Choroid plexus epithelial cell (primary cell): ENCODE data around the gene NPIPA2.
"Not testable (repeated sequence)": the region's sequence is repeated elsewhere in the genome, so short reads cannot be mapped to it uniquely, and the experiment has no call there.

ENCODE experiments used
- DNase-seq: peaks from one replicate; pipeline ENCODE4 v3.0.0-alpha.2; 2010; ENCODE audit warnings: low read depth
- H3K4me3 ChIP-seq: 2 replicates; pipeline ENCODE4 v1.5.1; 2011; ENCODE audit warnings: low read depth, mild to moderate bottlenecking, control low read depth, low read length, moderate library complexity

The NPIPA2 gene

DNA sequence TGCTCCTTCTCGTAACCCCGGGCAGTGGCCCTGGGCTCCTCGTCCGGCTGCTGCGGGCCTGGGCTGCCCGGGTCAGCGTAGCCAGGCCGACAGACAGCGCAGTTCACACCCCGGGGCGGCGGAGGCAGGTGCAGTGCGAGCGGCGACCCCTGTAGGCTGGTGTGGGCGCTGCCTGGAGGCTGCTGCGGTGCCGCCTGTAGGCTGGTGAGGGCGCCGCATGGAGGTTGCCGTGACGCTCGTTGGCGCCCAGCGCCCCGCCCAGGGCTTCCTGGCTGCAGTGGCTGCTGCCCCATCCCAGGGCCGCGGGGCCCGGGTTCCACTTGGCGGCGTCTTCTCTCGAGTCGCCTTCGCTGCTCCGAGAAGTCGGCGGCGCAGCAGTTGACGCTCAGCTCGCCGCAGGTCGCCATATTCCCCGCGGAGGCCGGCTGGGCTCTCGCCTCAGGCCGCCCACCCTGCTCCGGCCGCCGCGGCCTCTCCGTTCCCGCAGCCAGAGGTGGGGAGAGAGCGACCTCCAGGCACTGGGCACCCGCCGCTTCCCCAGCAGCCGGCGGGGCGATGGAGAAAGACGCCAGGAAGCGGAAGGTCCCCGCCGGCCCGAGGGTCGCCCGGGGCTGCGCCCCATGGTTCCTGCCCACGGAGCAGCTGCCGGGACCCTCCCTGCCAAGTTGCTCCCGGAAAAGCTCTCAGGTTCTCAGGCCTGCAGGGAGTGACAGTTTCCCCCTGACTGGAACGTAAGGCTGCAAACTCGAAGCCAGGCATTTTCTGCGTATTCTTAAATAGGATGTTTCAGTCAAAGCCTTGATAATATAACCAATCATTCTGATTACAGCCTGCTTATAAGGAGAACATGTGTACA lies at the start of gene NPIPA2:
NPIPA2 (plus strand) TSS at position 261 of the 856 bp plus-strand sequence. CDS start 5,533 bp downstream, outside the sequence.
- not testable (repeated sequence) for DNase-seq, H3K4me3 ChIP-seq

DNA sequence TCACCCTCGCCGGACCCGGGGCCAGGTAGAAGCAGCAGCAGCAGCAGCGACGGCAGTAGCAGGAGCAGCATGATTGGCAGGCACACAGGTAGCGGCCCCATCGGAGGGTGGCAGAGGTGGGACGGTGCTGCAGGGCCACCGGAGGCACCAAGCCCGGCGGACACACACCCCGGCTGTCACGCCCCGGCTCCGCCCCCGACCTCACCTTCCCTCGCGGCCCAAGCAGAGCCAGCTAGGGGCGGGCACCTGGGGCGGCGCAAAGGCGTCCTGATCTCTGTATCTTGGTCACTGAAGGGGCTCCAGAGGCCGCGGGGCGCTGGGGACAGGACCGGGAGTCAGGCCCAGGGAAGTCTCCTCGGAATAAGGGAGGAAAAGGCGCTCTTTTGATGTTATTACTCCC lies 48.2 kb upstream of the NPIPA2 start, which contains the start of gene PLA2G10:
PLA2G10 (minus strand) TSS at position 180 of the 400 bp plus-strand sequence; CDS start at position 101, 79 bp downstream.
- DNase-seq, H3K4me3 ChIP-seq: not testable (repeated sequence)

DNA sequence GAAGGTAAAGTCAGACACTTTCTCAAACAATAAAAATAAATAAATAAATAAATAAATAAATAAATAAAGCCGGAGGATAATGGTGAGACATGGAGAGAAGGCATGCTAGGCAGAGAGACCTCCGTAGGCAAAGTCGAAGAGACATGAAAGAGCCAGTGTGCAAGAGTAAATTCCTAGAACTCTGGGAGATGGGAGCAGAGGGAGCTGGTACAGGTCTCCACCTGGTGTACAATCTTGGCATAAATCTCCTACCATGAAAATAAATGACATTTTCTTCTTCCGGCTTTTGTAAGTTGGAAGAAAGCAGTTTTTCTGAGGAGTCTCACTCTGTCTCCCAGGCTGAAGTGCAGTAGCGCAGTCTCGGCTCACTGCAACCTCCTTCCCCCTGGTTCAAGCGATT lies 40.5 kb upstream of the NPIPA2 start:
- not testable (repeated sequence) for H3K4me3 ChIP-seq, DNase-seq

DNA sequence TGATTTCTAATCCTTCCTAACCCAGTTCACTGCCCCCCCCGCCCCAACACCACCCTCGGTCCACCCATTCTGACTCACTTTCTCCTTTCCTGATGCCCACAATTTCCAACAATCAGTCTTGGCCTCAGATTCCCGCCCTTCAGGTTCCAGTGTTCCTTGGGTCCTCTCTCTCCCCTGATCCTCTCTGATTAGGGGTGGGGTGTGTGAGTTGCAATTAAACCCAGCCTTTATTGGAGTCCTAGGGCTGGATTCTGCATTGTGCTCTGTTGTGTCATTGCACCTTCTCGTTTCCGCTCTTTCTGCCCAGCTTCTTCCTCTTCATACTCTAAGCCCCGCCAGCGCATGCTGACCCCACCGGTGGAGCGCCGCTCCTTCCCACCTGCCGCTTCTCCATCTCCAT lies 39.7 kb upstream of the NPIPA2 start:
- not testable (repeated sequence) for H3K4me3 ChIP-seq, DNase-seq

DNA sequence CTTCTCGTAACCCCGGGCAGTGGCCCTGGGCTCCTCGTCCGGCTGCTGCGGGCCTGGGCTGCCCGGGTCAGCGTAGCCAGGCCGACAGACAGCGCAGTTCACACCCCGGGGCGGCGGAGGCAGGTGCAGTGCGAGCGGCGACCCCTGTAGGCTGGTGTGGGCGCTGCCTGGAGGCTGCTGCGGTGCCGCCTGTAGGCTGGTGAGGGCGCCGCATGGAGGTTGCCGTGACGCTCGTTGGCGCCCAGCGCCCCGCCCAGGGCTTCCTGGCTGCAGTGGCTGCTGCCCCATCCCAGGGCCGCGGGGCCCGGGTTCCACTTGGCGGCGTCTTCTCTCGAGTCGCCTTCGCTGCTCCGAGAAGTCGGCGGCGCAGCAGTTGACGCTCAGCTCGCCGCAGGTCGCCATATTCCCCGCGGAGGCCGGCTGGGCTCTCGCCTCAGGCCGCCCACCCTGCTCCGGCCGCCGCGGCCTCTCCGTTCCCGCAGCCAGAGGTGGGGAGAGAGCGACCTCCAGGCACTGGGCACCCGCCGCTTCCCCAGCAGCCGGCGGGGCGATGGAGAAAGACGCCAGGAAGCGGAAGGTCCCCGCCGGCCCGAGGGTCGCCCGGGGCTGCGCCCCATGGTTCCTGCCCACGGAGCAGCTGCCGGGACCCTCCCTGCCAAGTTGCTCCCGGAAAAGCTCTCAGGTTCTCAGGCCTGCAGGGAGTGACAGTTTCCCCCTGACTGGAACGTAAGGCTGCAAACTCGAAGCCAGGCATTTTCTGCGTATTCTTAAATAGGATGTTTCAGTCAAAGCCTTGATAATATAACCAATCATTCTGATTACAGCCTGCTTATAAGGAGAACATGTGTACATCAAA lies 38.9 kb upstream of the NPIPA2 start, which contains the start of gene NPIPA3:
NPIPA3 (plus strand) TSS at position 256 of the 856 bp plus-strand sequence. CDS start 5,533 bp downstream, outside the sequence.
- H3K4me3 ChIP-seq, DNase-seq: not testable (repeated sequence)

DNA sequence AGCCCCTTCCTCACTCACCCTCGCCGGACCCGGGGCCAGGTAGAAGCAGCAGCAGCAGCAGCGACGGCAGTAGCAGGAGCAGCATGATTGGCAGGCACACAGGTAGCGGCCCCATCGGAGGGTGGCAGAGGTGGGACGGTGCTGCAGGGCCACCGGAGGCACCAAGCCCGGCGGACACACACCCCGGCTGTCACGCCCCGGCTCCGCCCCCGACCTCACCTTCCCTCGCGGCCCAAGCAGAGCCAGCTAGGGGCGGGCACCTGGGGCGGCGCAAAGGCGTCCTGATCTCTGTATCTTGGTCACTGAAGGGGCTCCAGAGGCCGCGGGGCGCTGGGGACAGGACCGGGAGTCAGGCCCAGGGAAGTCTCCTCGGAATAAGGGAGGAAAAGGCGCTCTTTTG lies 9.1 kb upstream of the NPIPA2 start:
- not testable (repeated sequence) for DNase-seq, H3K4me3 ChIP-seq

DNA sequence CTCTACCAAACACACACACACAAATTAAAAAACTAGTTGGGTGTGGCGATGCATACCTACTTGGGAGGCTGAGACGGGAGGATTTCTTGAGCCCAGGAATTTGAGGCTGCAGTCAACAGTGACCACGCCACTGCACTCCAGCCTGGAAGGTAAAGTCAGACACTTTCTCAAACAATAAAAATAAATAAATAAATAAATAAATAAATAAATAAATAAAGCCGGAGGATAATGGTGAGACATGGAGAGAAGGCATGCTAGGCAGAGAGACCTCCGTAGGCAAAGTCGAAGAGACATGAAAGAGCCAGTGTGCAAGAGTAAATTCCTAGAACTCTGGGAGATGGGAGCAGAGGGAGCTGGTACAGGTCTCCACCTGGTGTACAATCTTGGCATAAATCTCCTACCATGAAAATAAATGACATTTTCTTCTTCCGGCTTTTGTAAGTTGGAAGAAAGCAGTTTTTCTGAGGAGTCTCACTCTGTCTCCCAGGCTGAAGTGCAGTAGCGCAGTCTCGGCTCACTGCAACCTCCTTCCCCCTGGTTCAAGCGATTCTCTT lies 1.4 kb upstream of the NPIPA2 start:
- DNase-seq, H3K4me3 ChIP-seq: not testable (repeated sequence)

DNA sequence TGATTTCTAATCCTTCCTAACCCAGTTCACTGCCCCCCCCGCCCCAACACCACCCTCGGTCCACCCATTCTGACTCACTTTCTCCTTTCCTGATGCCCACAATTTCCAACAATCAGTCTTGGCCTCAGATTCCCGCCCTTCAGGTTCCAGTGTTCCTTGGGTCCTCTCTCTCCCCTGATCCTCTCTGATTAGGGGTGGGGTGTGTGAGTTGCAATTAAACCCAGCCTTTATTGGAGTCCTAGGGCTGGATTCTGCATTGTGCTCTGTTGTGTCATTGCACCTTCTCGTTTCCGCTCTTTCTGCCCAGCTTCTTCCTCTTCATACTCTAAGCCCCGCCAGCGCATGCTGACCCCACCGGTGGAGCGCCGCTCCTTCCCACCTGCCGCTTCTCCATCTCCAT lies 539 bp upstream of the NPIPA2 start:
- not testable (repeated sequence) for H3K4me3 ChIP-seq, DNase-seq

DNA sequence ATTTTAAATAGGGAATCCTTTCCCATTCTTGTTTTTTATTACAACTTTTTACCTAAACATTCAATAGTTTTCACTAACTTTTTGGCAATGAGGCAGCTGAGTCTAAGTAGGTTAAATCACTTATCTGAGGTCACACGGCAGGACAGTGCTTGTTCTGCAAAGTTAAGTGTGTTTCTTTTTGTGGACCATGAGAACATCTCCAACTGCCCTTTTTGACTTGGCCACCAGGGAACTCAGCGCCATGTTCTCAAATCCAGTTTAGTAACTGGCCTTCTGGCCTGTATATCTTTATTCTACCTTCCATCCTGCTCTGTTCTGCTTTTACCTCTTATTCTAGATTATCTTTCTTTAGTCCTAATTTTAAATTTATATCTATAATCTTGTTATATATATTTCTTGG lies 31.3 kb downstream of the NPIPA2 start:
- not testable (repeated sequence) for DNase-seq, H3K4me3 ChIP-seq

DNA sequence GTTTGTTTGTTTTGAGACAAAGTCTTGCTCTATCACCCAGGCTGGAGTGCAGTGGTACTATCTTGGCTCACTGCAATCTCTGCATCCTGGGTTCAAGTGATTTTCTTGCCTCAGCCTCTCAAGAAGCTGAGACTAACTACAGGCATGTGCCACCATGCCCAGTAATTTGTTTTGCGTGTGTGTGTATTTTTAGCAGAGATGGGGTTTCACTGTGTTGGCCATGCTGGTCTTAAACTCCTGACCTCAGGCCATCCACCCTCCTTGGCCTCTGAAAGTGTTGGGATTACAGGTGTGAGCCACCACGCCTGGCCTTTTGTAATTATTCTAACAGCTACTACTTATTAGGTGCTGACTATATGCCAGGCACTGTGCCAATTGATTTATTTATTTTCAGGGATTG lies 33.3 kb downstream of the NPIPA2 start:
- not testable (repeated sequence) for DNase-seq, H3K4me3 ChIP-seq

DNA sequence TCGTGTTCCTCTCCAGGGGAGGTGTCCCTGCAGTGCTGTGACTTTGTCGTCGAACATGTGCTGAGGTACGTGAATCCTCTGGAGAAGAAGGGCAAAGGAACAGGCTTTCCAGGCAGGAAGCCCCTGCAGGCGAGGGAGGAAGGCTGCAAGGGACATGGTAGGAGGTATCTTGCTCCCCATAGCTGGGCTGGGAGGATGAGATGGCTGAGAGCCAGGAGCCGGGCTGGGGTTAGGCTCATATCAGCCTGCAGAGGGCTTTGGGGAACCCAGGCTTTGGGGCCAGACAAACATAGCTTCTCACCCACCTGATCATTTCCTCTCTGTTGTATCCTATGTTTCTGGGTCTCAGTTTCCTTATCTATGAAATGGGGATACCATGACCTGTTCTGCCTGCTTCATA lies 34.4 kb downstream of the NPIPA2 start:
- not testable (repeated sequence) for H3K4me3 ChIP-seq, DNase-seq

DNA sequence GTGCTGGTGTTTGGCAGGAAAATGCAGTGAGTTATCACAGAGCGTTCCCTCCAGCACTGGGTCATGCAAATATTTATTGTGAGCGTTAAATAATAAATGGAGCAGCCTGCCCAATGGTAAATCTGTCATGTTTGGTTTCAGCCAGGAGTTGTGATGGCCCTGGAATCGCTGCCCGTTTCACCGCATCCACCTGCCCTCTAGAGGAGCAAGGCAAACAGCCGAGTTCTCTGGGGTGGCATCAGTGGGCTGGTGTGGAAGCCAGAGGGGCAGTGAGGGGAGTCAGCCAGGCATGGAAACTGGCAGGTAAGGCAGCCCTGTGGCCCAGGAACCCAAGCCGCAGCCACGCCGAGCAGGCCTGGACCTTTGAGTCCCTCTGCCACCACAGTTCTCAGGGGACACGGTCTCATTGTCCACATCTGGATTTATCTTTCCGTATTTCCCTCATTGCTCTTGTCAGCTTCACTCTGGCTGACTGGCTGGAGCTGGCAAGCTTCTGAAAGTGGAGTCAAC lies 37.1 kb downstream of the NPIPA2 start:
- H3K4me3 ChIP-seq, DNase-seq: not testable (repeated sequence)

DNA sequence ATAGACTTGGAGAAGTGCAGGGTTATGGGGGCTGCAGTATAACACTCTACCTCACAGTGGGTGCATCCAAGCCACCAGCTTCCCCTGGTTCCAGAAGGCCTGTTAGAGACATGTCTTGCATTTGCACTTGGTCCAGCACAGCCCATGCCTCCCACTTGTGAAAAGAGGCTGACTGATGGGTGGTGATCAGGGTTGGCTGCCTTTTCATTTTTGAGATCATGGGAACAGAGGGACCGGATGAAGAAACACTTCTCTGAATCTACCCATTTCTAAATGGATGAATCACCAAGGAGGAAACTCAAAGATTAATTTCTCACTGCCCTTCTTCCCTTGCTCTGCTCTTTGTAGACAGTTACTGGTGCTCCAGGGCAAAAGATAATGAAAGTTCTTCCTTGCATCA lies 43.8 kb downstream of the NPIPA2 start:
- H3K4me3 ChIP-seq, DNase-seq: not testable (repeated sequence)

DNA sequence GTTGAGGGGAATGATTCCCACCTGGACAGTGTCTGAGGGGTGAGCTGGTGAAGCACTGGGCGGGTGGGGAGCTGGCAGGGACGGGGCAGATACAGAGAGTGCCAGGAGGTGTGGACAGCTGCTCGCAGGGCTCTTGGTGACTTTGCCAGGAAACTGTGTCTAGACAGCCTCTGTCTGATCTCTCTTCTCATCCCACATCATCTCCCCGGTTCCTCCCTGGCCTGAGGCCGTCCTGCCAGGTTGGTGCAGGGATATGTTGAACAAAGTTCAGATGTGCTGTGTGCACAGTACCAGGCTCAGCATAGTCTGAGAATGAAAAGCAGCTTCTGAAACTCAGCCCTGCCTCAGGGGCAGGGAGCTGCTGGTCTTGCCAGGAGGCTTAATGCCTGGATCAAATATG lies 47.2 kb downstream of the NPIPA2 start:
- not testable (repeated sequence) for DNase-seq, H3K4me3 ChIP-seq

DNA sequence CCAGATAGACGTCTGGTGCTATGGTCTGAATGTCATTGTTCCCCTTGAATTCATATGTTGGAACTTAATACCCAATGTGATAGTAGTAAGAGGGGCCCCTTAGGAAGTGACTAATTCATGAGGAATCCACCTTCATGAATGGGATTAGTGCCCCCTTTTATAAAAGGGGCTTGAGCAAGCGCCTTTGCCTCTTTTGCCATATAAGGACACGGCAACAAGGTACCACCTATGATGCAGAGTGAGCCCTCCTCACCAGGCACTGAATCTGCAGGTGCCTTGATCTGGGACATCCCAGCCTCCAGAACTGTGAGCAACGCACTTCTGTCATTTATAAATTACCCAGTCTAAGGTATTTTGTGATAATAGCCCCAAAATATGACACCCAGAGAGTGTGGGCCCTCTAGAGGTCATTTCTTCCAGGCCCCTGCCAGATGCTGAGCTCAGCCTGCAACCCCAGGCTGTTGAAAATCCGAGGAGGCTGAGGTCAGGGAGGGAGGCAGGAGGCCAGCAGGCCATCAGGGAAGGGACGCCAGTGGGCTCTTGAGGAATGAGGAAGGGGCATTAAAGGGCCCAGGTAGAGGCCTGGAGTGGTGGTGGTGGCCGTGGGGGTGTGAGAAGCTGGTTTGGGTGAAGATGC lies 48.1 kb downstream of the NPIPA2 start:
- DNase-seq, H3K4me3 ChIP-seq: not testable (repeated sequence)

DNA sequence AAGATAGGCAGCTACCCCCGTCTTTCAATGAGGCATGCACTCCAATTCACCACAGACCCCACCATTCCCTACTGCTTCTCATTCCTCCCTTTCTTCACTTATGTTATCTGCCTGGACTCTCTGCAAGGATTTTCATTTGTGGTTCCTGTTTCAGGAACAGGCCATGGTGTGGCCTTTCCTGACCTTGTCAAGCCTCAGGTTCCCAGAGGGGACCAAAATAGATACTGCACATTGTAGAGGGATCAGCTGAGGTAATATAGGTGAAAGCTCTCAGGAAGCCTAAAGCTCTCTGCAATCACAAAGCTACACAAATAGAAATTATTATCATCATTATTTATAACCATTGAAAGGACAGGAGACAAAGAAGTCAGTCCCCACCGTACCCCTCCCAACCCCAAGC lies 50.6 kb downstream of the NPIPA2 start:
- H3K4me3 ChIP-seq, DNase-seq: not testable (repeated sequence)

DNA sequence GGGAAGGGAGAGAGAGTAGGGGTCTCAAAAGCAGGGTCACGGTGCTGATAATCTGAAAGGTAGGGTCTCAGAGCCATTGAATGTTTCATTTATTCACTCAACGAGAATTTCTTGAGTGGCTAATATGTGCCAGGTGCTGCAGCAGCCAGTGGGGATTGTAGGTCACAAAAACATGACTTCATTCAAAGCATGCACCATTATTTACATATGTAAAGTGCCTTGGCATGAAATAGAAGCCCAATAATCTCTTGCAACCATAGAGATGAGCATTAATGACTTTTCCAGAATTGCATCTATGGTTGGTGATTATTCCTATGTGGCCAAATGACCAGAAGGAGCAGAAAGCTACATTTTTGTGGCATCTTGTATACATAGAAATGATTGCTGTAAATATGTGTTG lies 55.2 kb downstream of the NPIPA2 start:
- not testable (repeated sequence) for DNase-seq

DNA sequence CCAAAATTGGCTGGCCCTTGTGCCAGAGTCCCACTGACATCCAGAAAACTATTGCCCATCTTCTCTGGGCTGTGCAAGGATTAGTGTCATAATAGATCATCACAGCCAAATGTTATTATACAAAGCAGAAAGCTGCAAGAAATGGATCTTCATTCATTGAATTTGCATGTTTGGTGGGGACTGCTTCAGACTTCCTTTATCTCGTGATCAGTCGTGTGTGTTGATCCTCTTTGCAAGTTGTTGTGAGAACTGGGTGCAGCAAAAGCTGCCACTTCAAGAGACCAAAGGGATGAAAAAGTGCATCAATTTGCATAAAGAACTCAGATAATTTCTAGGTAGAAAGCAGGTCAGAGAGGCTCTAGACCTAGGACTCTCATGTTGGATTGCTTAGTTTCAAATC lies 61.2 kb downstream of the NPIPA2 start:
- DNase-seq, H3K4me3 ChIP-seq: not testable (repeated sequence)

More for the DNA sequence above, 55.2 kb downstream of the NPIPA2 start:
- H3K4me3 ChIP-seq: not testable (repeated sequence)
